Activated naive CD8-positive, alpha-beta T cell treated with anti-CD3 and anti-CD28 coated beads, Interleukin-2, amount 10 ng/mL, durations not matched to agents 7 days and 5 days (primary cell): ENCODE results near the gene IKBKE. TPM values are rescaled to one million over a fixed set of nuclear protein-coding genes. Genes with fewer than 3 reads are reported as not detected.

ENCODE experiments used
- ATAC-seq: fragments of 150-1000 bp; cut with Tn5 transposase; one replicate; pipeline ENCODE4 v1.10.0; 2021; ENCODE audit warnings: low read depth, moderate library complexity
- POLR2A ChIA-PET: fragments of 350-600 bp; sonication (Branson Sonifier 250); formaldehyde crosslinking; loops from one replicate; lab custom pipeline; 2021; ENCODE audit warnings: antibody characterized with exemption; lab: Charles Lee
- DNase-seq: peaks from one replicate; pipeline ENCODE4 v3.0.0; 2021
- H3K27ac Mint-ChIP-seq: one replicate; pipeline ENCODE4 v1.8.0; 2022; ENCODE audit warnings: mild to moderate bottlenecking, mixed read lengths
- H3K27me3 Mint-ChIP-seq: one replicate; pipeline ENCODE4 v1.8.0; 2022; ENCODE audit warnings: mild to moderate bottlenecking, moderate library complexity, mixed read lengths
- H3K36me3 Mint-ChIP-seq: one replicate; pipeline ENCODE4 v1.8.0; 2021; ENCODE audit warnings: mild to moderate bottlenecking, mixed read lengths
- H3K4me1 Mint-ChIP-seq: one replicate; pipeline ENCODE4 v1.8.0; 2021; ENCODE audit warnings: mixed read lengths
- H3K4me3 Mint-ChIP-seq: one replicate; pipeline ENCODE4 v1.8.0; 2022; ENCODE audit warnings: mild to moderate bottlenecking, moderate library complexity, mixed read lengths
- H3K9me3 Mint-ChIP-seq: one replicate; pipeline ENCODE4 v1.8.0; 2021; ENCODE audit warnings: mixed read lengths
- total RNA-seq, 2 experiments: library from RNA; stranded (reverse); gene quantifications; one replicate each; pipeline ENCODE4 v1.2.3, GENCODE V29; 2021

IKBKE gene
- total RNA-seq, 2 experiments from 2014 or later, result 83.5 to 84.0 TPM

DNA sequence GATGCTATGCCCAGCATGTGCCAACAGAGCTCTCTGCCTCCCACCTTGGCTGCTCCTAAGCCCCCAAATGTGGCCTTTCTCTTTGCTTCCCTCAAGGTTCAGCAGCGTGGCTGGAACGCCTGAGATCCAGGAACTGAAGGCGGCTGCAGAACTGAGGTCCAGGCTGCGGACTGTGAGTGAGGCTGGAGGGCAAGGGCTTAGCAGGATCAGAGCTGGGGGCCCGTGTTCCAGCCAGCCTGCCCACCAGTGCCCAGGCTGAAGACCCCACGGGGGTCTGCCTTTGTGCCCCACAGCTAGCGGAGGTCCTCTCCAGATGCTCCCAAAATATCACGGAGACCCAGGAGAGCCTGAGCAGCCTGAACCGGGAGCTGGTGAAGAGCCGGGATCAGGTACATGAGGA, 14.6 kb downstream of the IKBKE start:
- peaks cover 5% of the 10 kb centered on the region for H3K4me1 Mint-ChIP-seq
- ATAC-seq (no peak), DNase-seq (no peak)
- H3K36me3 Mint-ChIP-seq, result peaks cover 13% of the 10 kb centered on the region
- no peak overlapping the region for H3K4me3 Mint-ChIP-seq
- POLR2A ChIA-PET, result interaction anchor here (1.7 kb wide), 1 partner anchor 15 kb away, joined by 8 read pairs; the partner anchor contains the start of gene IKBKE
- no peaks in the 10 kb centered on the region for H3K9me3 Mint-ChIP-seq
- no peaks in the 10 kb centered on the region for H3K27me3 Mint-ChIP-seq
- H3K27ac Mint-ChIP-seq, result no peak overlapping the region

GRCh38 chr1:206486995-206487788, 16.9 kb downstream of the IKBKE start:
- Mint-ChIP-seq H3K9me3 (no peaks in the 10 kb centered on the region), H3K4me1 (peaks cover 18% of the 10 kb centered on the region), H3K4me3 (no peak overlapping the region), H3K27ac (no peak overlapping the region), H3K36me3 (peaks cover 14% of the 10 kb centered on the region), H3K27me3 (no peaks in the 10 kb centered on the region)
- DNase-seq (no peak), ATAC-seq (no peak)
- POLR2A ChIA-PET, result no interaction called here

DNA sequence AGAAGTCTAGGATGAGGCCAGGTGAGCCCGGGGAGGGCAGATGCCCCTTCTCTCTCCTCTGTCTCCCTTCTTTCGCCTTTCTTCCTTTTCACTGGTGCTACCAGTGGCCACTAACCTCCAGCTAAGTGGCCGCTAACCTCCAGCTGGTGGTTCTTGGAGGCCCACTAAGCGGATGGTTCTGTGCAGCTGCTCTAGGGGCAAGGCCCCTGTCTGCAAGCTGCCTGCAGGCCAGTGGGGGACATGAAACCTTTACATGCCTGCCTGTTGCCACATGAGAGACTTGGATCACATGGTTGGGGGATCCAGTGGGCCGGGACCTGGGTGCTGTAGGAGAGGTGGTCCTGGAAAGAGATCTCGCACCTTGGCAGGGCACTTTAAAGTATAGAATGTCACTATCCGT, 17.7 kb downstream of the IKBKE start:
- peaks cover 16% of the 10 kb centered on the region for H3K36me3 Mint-ChIP-seq
- POLR2A ChIA-PET, result no interaction called here
- no peak overlapping the region for H3K4me3 Mint-ChIP-seq

GRCh38 chr1:206488466-206488865, 18.2 kb downstream of the IKBKE start:
- POLR2A ChIA-PET, result interaction anchor here (0.7 kb wide), 1 partner anchor 55 kb away, joined by 3 read pairs; no protein-coding TSS in a partner anchor
- Mint-ChIP-seq H3K27ac (no peak overlapping the region), H3K4me3 (no peak overlapping the region), H3K27me3 (no peaks in the 10 kb centered on the region), H3K4me1 (peaks cover 17% of the 10 kb centered on the region), H3K36me3 (peaks cover 20% of the 10 kb centered on the region), H3K9me3 (no peaks in the 10 kb centered on the region)
- ATAC-seq (no peak), DNase-seq (no peak)

More for the DNA sequence above, 17.7 kb downstream of the IKBKE start:
- peaks cover 17% of the 10 kb centered on the region for H3K4me1 Mint-ChIP-seq
- DNase-seq (no peak), ATAC-seq (no peak)
- no peaks in the 10 kb centered on the region for H3K9me3 Mint-ChIP-seq
- H3K27ac Mint-ChIP-seq, result peak overlapping the region; percentile 54
- no peaks in the 10 kb centered on the region for H3K27me3 Mint-ChIP-seq

DNA sequence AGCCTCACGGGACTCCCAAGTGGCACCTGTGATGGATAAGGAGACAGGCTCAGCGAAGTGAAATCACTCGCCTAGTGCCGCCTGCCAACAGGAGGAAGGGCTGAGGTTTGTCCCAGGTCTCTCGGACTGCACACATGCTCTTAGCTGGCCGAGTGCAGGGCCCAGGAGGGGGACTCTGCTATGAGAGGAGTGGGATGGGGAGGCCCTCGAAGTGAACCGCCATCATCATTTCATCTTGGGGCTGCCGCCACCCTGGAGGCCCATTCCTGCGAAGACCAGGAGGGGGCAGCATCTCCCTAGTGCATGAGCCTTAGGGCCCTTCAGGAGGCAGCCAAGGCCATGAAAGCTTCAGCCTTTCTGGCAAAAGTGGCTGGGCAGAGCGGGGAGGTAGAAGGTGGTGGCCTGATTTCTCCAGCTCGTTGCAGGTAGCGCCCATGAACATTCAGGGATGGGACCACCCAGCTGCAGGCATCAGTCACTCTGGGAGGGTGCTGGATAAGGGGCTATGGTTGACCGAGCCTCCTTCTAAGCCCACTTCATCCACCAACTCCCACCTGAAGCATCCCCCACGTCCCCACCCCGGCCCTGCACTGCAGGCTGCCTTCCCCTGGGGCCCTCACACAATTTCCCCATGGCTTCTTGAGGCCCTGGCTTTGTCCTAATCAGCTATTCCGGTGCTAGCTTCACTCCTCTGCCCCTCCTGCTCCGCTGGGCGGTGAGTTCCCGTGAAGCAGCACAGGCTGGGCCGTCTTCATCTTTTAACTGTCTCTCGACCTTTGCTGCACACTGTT, 19.9 kb downstream of the IKBKE start:
- Mint-ChIP-seq H3K4me1 (peaks cover 17% of the 10 kb centered on the region), H3K36me3 (peaks cover 17% of the 10 kb centered on the region), H3K9me3 (no peaks in the 10 kb centered on the region), H3K27me3 (no peaks in the 10 kb centered on the region), H3K4me3 (no peak overlapping the region), H3K27ac (peak overlapping the region; percentile 55)
- DNase-seq (peak; percentile 76), ATAC-seq (peak; percentile 77)
- POLR2A ChIA-PET, result interaction anchor here (0.8 to 1.8 kb wide), 4 partner anchors 12 to 19 kb away, joined by 3 to 5 read pairs (median 4); no protein-coding TSS in a partner anchor

- Mint-ChIP-seq H3K36me3 (peaks cover 17% of the 10 kb centered on the region), H3K4me1 (peaks cover 17% of the 10 kb centered on the region), H3K27ac (peak overlapping the region; percentile 55), H3K9me3 (no peaks in the 10 kb centered on the region), H3K27me3 (no peaks in the 10 kb centered on the region), H3K4me3 (no peak overlapping the region)
- ATAC-seq (no peak), DNase-seq (no peak)
- POLR2A ChIA-PET, result interaction anchor here (0.8 to 1.8 kb wide), 2 partner anchors 14 to 16 kb away, joined by 3 to 4 read pairs; no protein-coding TSS in a partner anchor
Observed at GRCh38 chr1:206490771-206491405, 20.6 kb downstream of the IKBKE start.

GRCh38 chr1:206491616-206492015, 21.3 kb downstream of the IKBKE start:
- POLR2A ChIA-PET, result no interaction called here
- no peaks in the 10 kb centered on the region for H3K9me3 Mint-ChIP-seq
- no peak overlapping the region for H3K4me3 Mint-ChIP-seq
- H3K27ac Mint-ChIP-seq, result no peak overlapping the region
- peaks cover 23% of the 10 kb centered on the region for H3K36me3 Mint-ChIP-seq
- H3K27me3 Mint-ChIP-seq, result no peaks in the 10 kb centered on the region
- DNase-seq (no peak), ATAC-seq (no peak)
- peaks cover 23% of the 10 kb centered on the region for H3K4me1 Mint-ChIP-seq

- ATAC-seq (no peak), DNase-seq (no peak)
- H3K27me3 Mint-ChIP-seq, result no peaks in the 10 kb centered on the region
- POLR2A ChIA-PET, result interaction anchor here (2.1 kb wide), 1 partner anchor 22 kb away, joined by 9 read pairs; the partner anchor contains the start of gene IKBKE
- no peak overlapping the region for H3K27ac Mint-ChIP-seq
- H3K9me3 Mint-ChIP-seq, result no peaks in the 10 kb centered on the region
- H3K4me1 Mint-ChIP-seq, result peaks cover 23% of the 10 kb centered on the region
- peaks cover 22% of the 10 kb centered on the region for H3K36me3 Mint-ChIP-seq
- H3K4me3 Mint-ChIP-seq, result no peak overlapping the region
Observed at GRCh38 chr1:206492589-206492988, 22.3 kb downstream of the IKBKE start.

- ATAC-seq (no peak), DNase-seq (no peak)
- Mint-ChIP-seq H3K4me3 (no peak overlapping the region), H3K27ac (no peak overlapping the region), H3K4me1 (peaks cover 19% of the 10 kb centered on the region), H3K27me3 (no peaks in the 10 kb centered on the region), H3K36me3 (peaks cover 17% of the 10 kb centered on the region), H3K9me3 (no peaks in the 10 kb centered on the region)
- POLR2A ChIA-PET, result interaction anchor here (2.1 kb wide), 1 partner anchor 22 kb away, joined by 9 read pairs; the partner anchor contains the start of gene IKBKE
Observed at GRCh38 chr1:206493279-206493678, 23.0 kb downstream of the IKBKE start.

DNA sequence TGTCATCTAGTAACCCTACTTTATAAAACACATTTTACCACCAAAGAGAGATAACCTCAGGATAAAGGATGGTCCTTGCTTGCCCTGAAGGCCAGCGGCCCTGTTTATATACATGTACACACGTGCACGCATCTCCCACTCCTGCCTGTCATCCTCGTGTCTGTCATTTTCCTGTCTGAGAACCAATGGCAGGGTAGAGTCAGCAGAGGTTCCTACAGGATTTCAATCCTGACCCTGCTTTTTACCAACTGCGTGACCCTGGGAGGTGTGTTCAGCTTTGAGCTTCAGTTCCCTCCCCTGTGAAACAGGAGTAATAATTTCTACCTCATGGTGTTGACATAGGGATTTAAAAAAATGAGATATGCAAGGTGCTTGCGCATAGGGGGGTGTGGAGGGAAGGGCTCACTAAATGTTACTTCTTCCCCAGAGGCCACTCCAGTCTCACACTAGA, 24.8 kb downstream of the IKBKE start:
- DNase-seq (no peak), ATAC-seq (no peak)
- Mint-ChIP-seq H3K27ac (no peak overlapping the region), H3K27me3 (no peaks in the 10 kb centered on the region), H3K36me3 (peaks cover 19% of the 10 kb centered on the region), H3K4me1 (peaks cover 18% of the 10 kb centered on the region), H3K9me3 (no peaks in the 10 kb centered on the region), H3K4me3 (no peak overlapping the region)
- POLR2A ChIA-PET, result interaction anchor here (0.6 to 1.4 kb wide), 3 partner anchors 12 to 26 kb away, joined by 4 to 6 read pairs (median 4); partner anchors contain the start of gene RASSF5

- no peak overlapping the region for H3K4me3 Mint-ChIP-seq
- DNase-seq (no peak), ATAC-seq (no peak)
- H3K9me3 Mint-ChIP-seq, result no peaks in the 10 kb centered on the region
- peaks cover 16% of the 10 kb centered on the region for H3K4me1 Mint-ChIP-seq
- peaks cover 19% of the 10 kb centered on the region for H3K36me3 Mint-ChIP-seq
- H3K27ac Mint-ChIP-seq, result no peak overlapping the region
- POLR2A ChIA-PET, result interaction anchor here (1.1 to 1.4 kb wide), 2 partner anchors 11 to 25 kb away, joined by 4 to 6 read pairs; partner anchors contain the start of gene RASSF5
- H3K27me3 Mint-ChIP-seq, result no peaks in the 10 kb centered on the region
Observed at GRCh38 chr1:206495493-206496046, 25.3 kb downstream of the IKBKE start.

DNA sequence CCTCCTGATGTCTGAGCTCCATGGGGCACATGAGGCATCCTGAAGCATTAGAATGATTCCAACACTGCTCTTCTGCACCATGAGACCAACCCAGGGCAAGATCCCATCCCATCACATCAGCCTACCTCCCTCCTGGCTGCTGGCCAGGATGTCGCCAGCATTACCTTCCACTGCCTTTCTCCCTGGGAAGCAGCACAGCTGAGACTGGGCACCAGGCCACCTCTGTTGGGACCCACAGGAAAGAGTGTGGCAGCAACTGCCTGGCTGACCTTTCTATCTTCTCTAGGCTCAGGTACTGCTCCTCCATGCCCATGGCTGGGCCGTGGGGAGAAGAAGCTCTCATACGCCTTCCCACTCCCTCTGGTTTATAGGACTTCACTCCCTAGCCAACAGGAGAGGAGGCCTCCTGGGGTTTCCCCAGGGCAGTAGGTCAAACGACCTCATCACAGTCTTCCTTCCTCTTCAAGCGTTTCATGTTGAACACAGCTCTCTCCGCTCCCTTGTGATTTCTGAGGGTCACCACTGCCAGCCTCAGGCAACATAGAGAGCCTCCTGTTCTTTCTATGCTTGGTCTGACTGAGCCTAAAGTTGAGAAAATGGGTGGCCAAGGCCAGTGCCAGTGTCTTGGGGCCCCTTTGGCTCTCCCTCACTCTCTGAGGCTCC, 26.0 kb downstream of the IKBKE start:
- no peak for ATAC-seq
- POLR2A ChIA-PET, result interaction anchor here (1.4 kb wide), 1 partner anchor 10 kb away, joined by 6 read pairs; the partner anchor contains the start of gene RASSF5
- no peak for DNase-seq
- Mint-ChIP-seq H3K9me3 (no peaks in the 10 kb centered on the region), H3K27ac (peak overlapping the region; percentile 70), H3K4me1 (peaks cover 12% of the 10 kb centered on the region), H3K4me3 (no peak overlapping the region), H3K27me3 (no peaks in the 10 kb centered on the region), H3K36me3 (peaks cover 19% of the 10 kb centered on the region)
